CD4-positive, alpha-beta T cell treated with Interleukin-6 at 100 ng/mL for 8 hours (primary cell): Measurements from ENCODE around the gene BHLHE23.
A peak's percentile ranks its signal among the peaks of the same experiment; 100 is the strongest.

Source experiments
- DNase-seq: peaks from one replicate; pipeline ENCODE4 v3.0.0-alpha.2; 2020; ENCODE audit warnings: mixed read lengths, low spot score

BHLHE23 gene

DNA sequence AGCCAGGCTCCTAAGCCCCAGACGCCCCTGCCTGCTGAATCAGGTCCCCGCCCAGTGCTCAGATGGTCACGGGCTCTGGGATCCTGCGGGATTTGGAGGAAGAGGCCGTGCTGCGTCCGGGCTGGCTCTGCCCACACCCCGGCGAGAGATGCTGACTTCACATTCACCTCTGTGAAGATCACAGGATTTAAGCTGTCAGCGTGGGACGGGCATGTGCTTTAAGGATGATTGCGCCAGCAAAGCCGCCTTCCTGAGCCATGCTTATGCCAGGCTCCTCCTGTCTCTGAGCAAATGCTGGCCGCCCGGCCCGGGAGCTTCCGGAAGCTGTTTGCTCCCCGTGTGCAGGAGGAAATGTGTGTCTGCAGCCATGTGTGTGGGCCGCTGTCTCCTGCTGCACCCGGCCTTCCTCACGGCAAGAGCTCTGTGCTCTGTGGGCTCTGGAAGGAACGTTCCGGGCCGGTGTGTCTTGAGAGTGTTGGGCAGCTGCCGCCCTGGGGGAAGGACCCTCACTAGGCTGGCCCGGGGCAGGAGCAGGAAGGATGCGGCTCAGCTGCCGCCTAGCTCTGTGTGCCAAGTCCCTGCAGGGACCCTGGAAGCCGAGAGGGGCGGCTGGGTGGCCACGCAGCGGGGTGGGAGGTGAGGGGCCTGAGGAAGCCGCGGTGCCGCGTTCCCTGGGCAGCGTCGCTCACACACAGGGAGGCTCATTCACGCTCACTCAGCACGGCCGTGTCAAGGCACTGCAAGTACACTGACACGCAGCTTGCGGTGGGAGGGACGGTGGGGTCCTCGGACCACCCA, 19.0 kb upstream of the BHLHE23 start:
- DNase-seq, result no peak

DNA sequence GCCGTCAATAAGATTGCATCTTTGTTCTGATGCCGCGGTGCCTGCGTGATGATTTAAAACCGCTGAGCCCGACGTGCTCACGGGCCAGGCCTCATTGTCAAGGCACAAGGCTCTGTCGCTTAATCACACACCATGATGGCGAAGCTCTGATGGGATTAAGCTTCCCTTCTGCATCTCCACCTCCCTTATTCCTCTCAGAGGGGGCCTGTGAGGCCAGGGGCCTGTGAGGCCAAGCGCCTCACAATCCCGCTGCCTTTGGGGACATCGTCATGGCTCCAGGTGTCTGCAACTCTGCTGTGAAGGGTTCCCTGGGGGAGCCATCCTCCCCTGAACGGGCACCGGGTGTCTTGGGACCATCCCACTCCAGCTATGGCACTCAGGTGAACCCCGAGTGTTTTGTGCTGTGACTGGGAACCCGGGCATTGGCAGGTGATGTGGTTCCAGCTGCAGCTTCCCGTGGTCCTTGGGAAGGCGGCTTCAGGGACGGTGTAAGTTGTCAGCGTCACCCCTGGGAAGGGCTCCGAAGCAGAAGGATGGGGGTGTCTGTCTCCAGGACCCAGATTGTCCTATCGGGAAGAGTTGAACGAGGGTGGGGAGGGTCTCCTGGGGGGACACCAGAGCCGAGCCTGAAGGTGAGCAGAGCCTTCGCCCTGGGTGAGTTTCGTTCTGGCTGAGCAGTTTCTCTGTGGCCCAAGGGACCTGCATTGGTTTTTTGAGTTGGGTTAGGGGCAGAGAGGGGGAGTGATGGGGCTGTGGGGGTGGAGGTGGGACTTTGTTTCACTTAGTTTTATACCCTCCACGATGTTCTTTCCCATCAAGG, 18.0 kb upstream of the BHLHE23 start:
- no peak for DNase-seq

DNA sequence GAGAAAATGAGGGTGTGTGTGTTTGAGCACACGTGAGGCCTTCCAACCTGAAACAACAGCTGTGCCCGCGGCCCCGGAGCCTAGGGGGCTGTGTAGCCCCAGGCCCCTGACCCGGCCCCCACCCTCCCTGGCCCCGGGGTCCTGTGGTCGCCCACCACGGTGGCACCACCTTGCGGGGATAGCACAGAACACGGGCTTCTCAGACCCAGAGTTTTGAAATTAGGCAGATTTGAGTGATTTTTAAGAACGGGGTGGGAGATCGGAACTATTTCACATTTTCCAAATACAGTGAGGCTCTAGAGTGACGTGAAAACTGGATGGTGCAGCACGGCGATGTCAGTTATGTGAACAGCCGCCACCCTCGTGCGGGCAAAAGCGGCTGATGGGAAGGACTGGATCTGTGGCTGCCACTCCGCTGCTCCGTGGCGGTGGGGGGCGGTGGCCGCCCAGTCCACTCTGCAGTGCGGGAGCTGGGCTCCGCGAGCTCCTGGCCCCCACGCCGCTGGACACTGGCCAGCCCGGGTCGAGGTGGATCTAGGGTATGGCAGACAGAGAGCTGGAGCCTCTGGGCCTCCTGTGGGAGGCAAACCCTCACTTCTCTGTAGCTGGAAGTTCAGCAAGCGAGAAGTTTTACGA, 17.3 kb upstream of the BHLHE23 start:
- no peak for DNase-seq

DNA sequence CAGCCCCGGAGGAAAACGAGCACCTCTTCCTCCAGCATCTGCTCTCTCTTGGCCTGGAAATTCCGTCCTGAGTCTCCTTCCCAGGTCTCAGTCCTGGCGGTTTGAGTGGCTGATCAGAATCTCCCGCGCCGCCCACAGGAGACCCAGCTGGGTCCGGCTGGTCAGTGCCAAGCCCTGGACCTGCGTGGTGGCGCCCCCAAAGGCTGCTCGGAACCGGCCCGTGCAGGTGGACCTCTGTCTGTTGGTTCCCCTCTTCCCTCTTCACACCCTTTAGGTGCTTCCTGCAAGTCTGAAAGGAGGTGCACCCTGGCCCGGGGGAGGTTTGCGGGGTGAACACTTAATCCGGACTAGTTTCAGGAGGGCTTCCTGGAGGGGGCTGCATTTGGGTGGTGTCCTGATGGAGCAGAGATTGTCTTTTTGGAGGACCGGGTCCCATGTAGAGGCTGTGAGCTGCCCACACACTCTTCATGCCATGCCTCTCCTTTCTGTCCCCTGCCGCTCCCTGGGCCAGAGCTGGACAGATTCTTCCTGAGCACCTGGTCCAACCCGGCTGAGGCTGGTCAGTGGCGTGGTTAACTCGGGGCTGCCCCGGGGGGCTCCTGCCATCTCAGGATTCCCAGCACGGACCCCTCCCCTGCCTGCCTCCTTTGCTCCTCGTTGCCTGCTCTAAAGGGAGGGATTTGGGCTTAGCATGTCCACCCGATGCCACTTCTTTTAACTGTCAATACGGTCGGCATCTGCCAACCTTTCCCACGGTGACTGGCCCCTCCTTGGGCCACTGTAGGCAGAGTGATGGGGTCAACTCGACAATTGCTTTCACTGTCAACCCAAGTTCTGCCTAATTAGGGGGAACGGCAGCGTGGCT, 16.5 kb upstream of the BHLHE23 start:
- no peak for DNase-seq

DNA sequence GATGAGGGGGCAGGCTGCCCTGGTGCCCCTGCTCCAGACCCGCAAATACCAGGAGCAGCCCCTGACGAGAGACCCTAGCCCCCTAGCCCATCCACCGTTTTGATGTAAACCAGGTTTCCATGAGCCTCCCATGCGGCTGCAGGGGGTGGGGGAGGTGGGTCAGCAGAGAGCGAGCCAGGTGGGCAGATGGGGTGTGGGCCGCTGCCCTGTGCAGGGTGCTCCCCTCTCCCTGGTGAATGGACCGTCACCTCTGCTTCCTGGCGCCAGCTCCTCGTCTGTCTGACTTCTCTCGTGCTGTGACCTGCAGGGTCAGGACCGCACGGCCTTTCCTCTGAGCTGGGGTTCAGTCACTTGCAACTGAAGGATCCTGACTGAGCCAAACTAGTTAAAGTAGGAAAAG, 15.7 kb upstream of the BHLHE23 start:
- no peak for DNase-seq

DNA sequence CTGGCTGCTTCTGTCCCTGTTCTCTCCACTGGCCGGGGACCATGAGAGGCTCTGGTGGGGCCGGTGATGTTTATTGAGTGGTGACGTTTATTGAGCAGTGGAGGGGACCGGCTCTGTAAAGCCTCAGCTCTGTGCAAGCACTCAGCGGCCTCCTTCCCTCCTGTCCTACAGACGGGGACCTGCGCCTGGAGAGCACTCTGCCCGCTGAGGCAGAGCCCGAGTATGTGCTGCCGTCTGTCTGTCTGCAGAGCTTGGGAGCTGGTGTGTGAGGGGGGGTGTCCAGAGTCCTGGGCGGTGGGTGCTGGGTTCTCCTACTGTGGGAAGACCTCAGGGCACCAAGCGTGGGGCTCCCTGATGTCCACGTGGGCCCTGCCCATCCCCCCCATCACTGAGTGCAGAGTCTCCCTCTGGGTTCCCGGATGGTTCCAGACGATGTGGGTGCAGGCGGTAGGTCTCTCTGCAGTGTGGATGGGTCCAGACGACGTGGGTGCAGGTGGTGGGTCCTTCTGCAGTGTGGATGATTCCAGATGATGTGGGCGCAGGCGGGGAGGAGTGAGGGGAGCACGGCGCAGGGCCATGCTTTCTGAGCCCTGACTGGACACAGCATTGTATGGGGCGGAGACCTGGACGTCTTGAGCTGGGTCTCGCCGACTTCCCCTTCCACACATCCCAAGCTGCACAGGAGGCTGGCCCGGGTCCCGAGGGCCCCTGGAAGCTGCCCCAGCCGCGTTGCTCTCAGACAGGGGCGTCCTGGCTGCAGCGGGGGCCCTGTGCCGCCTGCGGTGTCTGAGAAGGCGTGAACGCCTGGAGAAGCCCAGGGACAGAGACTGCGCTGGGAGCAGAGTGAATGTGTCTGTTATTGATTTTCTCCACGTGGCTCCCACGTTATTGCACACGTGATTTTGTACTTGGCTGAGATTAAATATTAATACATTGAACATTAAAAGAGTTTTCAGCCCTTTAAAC, 14.9 kb upstream of the BHLHE23 start:
- DNase-seq, result no peak

DNA sequence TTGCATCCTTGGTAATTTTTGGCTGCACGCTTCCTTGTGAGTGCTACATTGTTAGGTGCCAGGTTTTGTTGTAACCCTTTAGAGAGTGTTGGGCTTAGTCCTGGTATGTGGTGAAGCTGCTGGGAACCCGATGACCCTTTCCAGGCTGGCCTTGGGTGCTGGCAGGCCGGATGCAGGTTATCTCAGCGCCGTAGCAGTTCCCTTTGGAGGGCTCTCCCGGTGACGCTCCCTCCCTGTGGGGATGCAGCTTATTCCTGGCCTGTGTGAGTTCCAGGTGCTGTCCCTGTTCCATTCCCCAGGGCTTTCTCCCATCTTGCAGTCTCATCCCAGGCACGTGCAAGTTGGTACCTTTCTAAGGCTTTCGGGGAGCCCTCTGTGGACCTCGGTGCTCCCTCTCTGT, 13.9 kb upstream of the BHLHE23 start:
- DNase-seq, result no peak

DNA sequence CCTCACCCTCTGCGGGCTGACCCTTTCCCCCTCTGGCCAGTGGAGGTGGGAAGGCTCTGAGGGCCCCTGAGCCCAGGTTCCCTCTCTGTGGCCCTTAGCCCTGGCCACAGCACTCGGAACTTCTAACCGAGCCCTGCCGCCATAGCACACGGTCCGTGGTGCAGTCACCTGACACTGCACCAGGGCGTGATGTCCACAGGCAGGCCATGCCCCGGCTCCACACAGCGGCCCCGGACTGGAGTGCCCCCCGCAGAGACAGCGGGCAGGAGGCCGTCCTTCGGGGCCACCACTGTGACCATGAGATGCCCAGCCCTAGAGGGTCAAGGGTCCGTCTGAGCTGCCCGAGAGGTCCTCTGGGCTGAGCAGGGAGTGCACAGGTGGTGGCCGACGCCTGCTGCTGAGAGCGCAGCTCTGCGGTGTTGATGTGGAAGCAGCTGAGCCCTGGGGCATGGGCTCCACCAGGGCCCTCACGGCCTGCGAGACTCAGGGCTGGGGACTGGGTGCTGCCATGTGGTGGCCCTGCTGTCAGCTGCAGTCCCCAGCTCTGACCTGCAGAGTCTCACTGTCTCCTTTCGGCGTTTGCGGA, 11.2 kb upstream of the BHLHE23 start:
- DNase-seq, result no peak

DNA sequence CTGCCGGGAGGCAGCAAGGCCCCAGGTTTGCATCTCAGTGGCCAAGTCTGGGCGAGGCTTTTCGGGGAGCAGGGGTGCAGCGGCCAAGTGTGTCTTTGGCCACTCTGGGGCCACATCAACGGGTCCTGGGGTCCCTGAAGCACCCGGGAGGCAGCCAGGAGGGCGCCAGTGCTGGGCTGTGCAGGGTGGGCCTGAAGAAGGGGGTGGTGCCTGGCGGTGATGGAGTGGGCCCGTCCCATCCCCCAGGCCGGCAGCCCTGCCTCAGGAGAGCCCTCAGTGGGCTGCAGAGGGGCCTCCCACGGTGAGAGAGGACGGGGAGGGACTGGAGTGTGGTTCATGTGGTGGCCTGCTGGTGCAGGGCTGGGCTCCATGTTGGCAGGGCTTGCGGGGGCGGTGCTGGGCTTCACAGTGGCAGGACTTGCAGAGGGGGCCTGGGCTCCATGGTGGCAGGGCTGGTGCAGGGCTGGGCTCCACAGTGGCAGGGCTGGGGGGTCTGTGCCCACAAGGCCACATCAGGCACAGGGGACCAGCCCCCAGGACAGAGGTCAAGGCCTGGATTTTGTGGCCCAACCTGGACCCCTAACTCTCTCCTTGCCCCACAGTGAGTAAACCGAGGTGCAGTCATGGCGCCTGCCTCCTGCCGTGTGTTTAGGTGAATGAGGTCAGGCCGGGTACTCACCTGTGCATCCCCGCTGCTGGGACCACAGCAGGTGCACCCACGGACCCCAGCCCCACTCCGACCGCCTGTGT, 10.5 kb upstream of the BHLHE23 start:
- no peak for DNase-seq

DNA sequence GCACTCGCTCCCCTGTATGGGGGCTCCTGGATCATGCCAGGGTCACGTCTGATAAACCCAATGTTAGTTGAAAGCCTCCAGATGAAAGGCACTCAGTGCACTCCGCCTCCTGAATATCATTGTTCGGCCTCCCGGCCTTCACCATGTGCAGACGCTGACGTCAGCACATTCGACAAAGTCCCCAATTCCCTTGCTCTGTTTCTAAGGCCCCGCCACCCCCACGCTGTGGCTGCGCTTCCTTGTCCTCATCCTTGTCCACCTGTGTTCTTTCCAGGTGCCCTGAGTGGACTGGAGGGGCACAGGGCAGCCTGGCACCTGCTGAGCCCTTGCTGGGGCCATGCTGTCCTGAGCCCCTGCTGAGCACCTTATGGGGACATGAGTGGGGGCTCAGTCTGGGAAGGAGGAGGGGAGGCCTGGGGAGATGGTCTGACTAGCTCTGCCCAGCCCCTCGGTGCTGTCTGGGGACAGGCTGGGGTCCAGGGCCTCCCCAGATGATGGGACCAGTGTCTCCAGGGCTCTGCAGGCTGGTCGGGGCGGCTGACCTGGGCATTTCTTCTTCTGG, 9.8 kb upstream of the BHLHE23 start:
- no peak for DNase-seq

DNA sequence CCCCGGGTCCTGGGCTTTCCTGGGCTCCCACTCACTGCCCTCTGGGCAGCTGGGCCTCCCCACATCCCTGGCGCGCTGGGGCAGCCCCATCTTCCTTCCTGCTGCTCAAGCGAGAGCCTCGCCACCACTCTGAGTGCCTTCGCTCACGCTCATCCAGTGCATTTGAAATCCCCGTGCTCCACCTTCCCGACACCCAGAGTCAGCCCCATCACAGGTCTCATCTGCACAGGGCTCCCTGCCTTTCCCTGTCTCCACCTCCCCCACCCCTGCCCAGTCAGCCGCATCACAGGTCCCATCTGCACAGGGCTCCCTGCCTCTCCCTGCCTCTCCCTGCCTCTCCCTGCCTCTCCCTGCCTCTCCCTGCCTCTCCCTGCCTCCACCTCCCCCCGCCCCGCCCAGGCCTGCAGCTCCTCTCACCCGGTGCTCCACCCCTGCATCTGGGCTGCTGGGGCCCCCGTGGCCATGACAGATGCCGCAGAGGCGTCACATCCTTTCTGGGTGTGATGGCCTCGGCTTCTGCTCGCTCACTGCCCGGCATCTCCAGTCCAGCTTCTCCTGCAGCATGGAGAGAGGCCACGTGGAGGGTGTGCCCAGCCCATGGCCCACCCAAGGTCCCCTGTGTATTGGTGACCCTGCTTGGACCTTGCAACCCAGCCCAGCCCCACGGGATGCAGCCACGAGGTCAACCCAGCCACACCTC, 9.0 kb upstream of the BHLHE23 start:
- no peak for DNase-seq

DNA sequence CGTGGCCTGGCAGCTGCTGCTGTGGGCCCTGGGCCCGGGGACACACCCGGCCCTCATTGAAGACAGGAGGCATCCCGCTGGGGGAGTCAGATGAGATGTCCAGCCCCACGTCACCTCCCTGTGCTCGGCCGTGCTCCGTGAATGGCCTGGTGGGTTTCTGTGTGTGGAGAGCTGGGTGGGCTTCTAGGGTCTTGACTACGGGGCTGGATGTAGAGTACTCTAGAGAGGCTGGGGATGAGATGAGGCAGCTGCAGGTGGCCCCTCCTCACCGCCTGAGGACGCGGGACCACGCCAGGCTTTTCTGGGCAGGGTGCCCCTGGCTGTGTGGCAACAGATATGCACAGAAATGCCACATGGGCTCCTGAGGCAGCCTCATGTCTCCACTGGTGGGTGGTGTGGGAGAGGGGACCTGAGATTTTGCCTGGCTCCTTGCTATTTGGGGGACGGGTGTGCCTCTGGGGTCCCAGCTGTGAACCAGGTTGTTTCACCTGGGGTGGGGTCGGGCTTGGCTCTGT, 8.4 kb upstream of the BHLHE23 start:
- no peak for DNase-seq

DNA sequence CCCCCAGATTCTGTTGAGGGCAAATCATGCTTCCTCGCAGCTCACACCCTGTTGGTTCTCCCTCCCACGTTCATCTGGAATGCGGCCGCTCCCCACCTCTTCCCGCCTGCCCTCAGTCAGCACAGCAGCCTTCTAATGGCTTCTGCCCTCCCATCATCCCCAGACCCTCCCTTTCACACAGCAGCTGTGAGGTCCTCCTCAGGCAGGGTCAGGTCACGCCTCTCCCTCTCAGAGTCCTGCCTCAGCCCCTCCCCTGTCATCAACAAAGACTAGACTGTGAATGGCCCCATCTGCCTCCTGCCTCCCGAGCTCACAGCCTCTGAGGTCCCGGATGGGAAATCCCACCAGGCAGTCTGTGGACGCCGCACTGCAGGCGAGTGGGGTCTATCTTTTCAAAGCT, 7.9 kb upstream of the BHLHE23 start:
- no peak for DNase-seq

DNA sequence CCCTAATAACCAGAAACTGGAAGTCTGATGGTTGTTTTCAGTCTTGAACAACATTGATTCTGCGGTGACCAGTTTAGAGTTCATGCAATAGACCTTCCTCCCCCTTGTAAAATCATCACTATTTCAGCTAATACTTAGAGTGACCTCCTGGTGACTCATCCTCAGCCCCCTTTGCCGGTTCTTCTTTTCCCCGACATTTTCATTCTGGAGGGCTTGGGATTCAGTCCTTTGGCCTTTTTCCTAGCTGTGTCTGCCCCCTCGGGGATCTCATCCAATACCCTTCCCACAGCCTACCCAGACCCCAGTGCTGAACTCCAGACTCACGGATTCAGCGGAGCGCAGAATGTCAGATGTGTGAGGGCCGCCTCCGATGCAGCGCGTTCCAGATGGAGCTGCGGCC, 7.5 kb upstream of the BHLHE23 start:
- DNase-seq, result no peak

DNA sequence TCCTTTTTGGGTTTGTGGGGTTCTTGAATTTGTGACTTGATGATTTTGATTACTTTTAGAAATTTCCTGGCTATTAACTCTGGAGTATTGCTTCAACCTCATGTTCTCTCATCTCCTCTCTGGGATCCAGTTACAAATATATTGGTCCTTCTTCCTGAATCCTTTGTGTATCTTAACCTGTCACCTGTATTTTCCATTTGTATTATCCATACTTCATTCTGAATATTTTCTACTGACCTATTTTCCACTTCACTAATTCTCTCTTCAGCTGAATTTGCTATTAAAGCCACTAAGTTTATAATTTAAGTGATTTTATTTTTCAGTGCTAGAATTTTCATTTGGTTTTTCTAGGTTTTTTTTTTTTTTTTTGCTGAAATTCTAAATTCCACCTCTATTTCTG, 6.4 kb upstream of the BHLHE23 start:
- no peak for DNase-seq

DNA sequence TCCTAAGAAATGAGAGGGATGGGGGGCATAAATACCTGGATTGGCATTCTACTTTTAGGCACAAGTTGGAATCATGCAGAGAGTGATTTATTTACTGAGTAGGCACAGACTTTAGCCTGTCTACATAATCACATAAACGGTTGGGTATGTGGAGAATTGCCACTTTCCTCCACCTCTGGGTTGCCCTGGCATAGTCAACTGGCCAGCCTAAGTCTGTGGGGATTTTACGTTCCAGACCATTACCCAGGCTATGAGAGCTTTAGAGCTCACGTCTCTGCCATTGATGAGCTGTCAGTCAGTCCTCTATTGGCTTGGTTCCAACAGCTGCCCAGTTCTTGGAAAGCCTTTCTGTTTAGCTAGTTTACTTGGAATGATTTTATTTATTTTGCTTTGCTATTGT, 5.0 kb upstream of the BHLHE23 start:
- no peak for DNase-seq

DNA sequence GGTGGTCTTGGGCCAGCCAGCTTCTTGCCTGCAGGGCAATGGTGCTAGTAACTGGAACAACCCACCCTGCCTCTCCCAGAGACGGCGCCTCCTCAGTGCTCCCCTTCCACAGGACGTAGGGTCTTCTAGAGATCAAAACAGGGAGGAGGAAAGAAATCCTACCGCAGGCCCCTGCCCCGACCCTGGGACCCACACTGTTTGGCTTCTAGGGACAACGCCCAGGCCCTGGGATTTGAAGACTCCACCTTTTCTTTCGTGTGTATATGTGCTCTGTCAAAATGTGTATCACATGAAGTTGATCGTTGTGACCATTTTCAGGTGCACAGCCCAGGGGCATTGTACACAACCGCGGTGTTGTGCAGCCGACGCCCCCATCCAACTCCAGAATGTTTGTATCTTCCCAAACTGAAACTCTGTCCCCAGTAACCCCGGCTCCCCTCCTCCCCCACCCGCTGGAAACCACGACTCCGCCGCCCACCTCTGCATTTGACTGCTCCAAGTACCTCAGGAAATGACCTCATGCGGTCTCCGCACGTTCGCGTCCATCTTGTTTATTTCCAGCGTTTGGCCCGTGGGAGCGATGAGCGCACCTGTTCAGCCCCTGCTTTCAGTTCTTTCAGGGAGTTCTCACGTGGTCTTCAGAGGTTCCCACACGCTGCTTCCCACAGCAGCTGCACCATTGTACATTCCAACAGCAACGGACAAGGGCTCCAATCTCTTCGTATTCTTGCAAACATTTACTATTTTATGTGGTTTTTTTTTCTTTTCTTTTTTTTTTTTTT, 3.4 kb upstream of the BHLHE23 start:
- peak; percentile 57 for DNase-seq
